Subcutaneous abdominal adipose tissue (tissue), 5 donors: ENCODE results near the gene DCAKD.

ENCODE experiments used
- H3K27ac ChIP-seq: one replicate; pipeline ENCODE4 v1.7.0; 2013; ENCODE audit warnings: low read depth, mild to moderate bottlenecking, inconsistent platforms, low read length, moderate library complexity
- H3K27me3 ChIP-seq, 5 donors: one replicate each; pipeline ENCODE4 v1.7.0; 2013; ENCODE audit warnings: low read length in 5 of 5, inconsistent platforms in 1 of 5; ENCODE audit not compliant: control insufficient read depth in 5 of 5, insufficient read depth in 4 of 5
- H3K36me3 ChIP-seq, 5 donors: one replicate each; pipeline ENCODE4 v1.7.0; 2013; ENCODE audit warnings: low read length in 5 of 5; ENCODE audit not compliant: control insufficient read depth in 5 of 5, insufficient read depth in 5 of 5
- H3K4me1 ChIP-seq, 5 donors: one replicate each; pipeline ENCODE4 v1.7.0; 2013; ENCODE audit warnings: low read length in 5 of 5, mild to moderate bottlenecking in 3 of 5, moderate library complexity in 1 of 5; ENCODE audit not compliant: control insufficient read depth in 5 of 5, insufficient read depth in 5 of 5
- H3K4me3 ChIP-seq, 5 donors: one replicate each; pipeline ENCODE4 v1.7.0; 2013; ENCODE audit warnings: low read length in 5 of 5, low read depth in 1 of 5
- H3K9ac ChIP-seq, 5 donors: one replicate each; pipeline ENCODE4 v1.7.0; 2013; ENCODE audit warnings: low read length in 5 of 5, mild to moderate bottlenecking in 4 of 5, moderate library complexity in 3 of 5
- H3K9me3 ChIP-seq, 5 donors: one replicate each; pipeline ENCODE4 v1.7.0; 2013; ENCODE audit warnings: low read length in 5 of 5; ENCODE audit not compliant: control insufficient read depth in 5 of 5
- donor health status: healthy.
- donor health status: healthy.
- donor health status: healthy.
- donor health status: healthy.
- donor health status: healthy.

The DCAKD gene

GRCh38 chr17:44992242-44992939, 59.0 kb downstream of the DCAKD start:
- Histone ChIP-seq H3K36me3 (no peaks in the 10 kb centered on the region), H3K27ac (no peak overlapping the region), H3K4me3 (no peak overlapping the region), H3K27me3 (peaks cover 8 to 39% (median 34%) of the 10 kb centered on the region in 5 donors), H3K9me3 (no peaks in the 10 kb centered on the region), H3K4me1 (peaks cover 0 to 3% (median 0%) of the 10 kb centered on the region in 5 donors), H3K9ac (no peak overlapping the region)

- no peaks in the 10 kb centered on the region for H3K9me3 ChIP-seq
- no peak overlapping the region for H3K9ac ChIP-seq
- no peaks in the 10 kb centered on the region for H3K36me3 ChIP-seq
- H3K4me1 ChIP-seq, result peaks cover 0 to 6% (median 0%) of the 10 kb centered on the region in 5 donors
- no peak overlapping the region for H3K27ac ChIP-seq
- peaks cover 18 to 38% (median 33%) of the 10 kb centered on the region in 5 donors for H3K27me3 ChIP-seq
- no peak overlapping the region for H3K4me3 ChIP-seq
These were observed 60.4 kb downstream of the DCAKD start for GRCh38 chr17:44990994-44991393.

GRCh38 chr17:44989552-44990138, 61.8 kb downstream of the DCAKD start:
- Histone ChIP-seq H3K4me3 (no peak overlapping the region), H3K9me3 (no peaks in the 10 kb centered on the region), H3K27ac (no peak overlapping the region), H3K27me3 (peaks cover 21 to 39% (median 36%) of the 10 kb centered on the region in 5 donors), H3K4me1 (peaks cover 0 to 6% (median 0%) of the 10 kb centered on the region in 5 donors), H3K36me3 (no peaks in the 10 kb centered on the region), H3K9ac (no peak overlapping the region)

- Histone ChIP-seq H3K4me1 (peaks cover 0 to 6% (median 0%) of the 10 kb centered on the region in 5 donors), H3K27ac (no peak overlapping the region), H3K36me3 (no peaks in the 10 kb centered on the region), H3K27me3 (peaks cover 21 to 39% (median 32%) of the 10 kb centered on the region in 5 donors), H3K9ac (no peak overlapping the region), H3K4me3 (no peak overlapping the region), H3K9me3 (no peaks in the 10 kb centered on the region)
These were observed 63.1 kb downstream of the DCAKD start for GRCh38 chr17:44988044-44988942.

- Histone ChIP-seq H3K9me3 (no peaks in the 10 kb centered on the region), H3K27me3 (peaks cover 20 to 48% (median 37%) of the 10 kb centered on the region in 5 donors)
These were observed 67.9 kb downstream of the DCAKD start for GRCh38 chr17:44983563-44983962.

GRCh38 chr17:44982113-44982702, 69.2 kb downstream of the DCAKD start:
- no peaks in the 10 kb centered on the region for H3K9me3 ChIP-seq
- H3K36me3 ChIP-seq, result no peaks in the 10 kb centered on the region
- peaks cover 0 to 1% (median 0%) of the 10 kb centered on the region in 5 donors for H3K4me1 ChIP-seq
- H3K27me3 ChIP-seq, result peaks cover 21 to 52% (median 42%) of the 10 kb centered on the region in 5 donors
- no peak overlapping the region for H3K27ac ChIP-seq
- no peak overlapping the region for H3K4me3 ChIP-seq
- H3K9ac ChIP-seq, result no peak overlapping the region

More at GRCh38 chr17:44983563-44983962, 67.9 kb downstream of the DCAKD start:
- Histone ChIP-seq H3K36me3 (no peaks in the 10 kb centered on the region), H3K4me3 (no peak overlapping the region), H3K9ac (no peak overlapping the region), H3K4me1 (peaks cover 0 to 6% (median 0%) of the 10 kb centered on the region in 5 donors), H3K27ac (no peak overlapping the region)

- Histone ChIP-seq H3K4me1 (no peaks in the 10 kb centered on the region), H3K36me3 (no peaks in the 10 kb centered on the region), H3K9me3 (no peaks in the 10 kb centered on the region), H3K9ac (no peak overlapping the region), H3K27me3 (peaks cover 19 to 52% (median 46%) of the 10 kb centered on the region in 5 donors), H3K4me3 (no peak overlapping the region), H3K27ac (no peak overlapping the region)
These were observed 70.0 kb downstream of the DCAKD start for GRCh38 chr17:44981221-44981968.

- Histone ChIP-seq H3K27me3 (peaks cover 13 to 54% (median 44%) of the 10 kb centered on the region in 5 donors), H3K27ac (no peak overlapping the region), H3K36me3 (no peaks in the 10 kb centered on the region), H3K9ac (no peak overlapping the region), H3K9me3 (no peaks in the 10 kb centered on the region), H3K4me1 (no peaks in the 10 kb centered on the region), H3K4me3 (no peak overlapping the region)
These were observed 71.9 kb downstream of the DCAKD start for GRCh38 chr17:44979426-44979995.

GRCh38 chr17:44978807-44979206, 72.6 kb downstream of the DCAKD start:
- Histone ChIP-seq H3K9ac (no peak overlapping the region), H3K4me3 (no peak overlapping the region), H3K27me3 (peaks cover 13 to 54% (median 44%) of the 10 kb centered on the region in 5 donors), H3K9me3 (no peaks in the 10 kb centered on the region), H3K27ac (no peak overlapping the region), H3K4me1 (no peaks in the 10 kb centered on the region), H3K36me3 (no peaks in the 10 kb centered on the region)
